OCI-M2 (cell line): ENCODE data around the gene EIF5.
A peak's percentile ranks its signal among the peaks of the same experiment; 100 is the strongest.

ENCODE experiments used
- DNase-seq: peaks from one replicate; lab custom pipeline; 2025; ENCODE audit not compliant: unreplicated experiment; lab: John Stamatoyannopoulos, UW

The EIF5 gene

GRCh38 chr14:103308717-103309616 lies 25.1 kb upstream of the EIF5 start:
- no peak for DNase-seq

- no peak for DNase-seq
Observed at GRCh38 chr14:103310576-103311095, 23.4 kb upstream of the EIF5 start.

- no peak for DNase-seq
Observed at GRCh38 chr14:103311171-103311997, 22.7 kb upstream of the EIF5 start.

DNA sequence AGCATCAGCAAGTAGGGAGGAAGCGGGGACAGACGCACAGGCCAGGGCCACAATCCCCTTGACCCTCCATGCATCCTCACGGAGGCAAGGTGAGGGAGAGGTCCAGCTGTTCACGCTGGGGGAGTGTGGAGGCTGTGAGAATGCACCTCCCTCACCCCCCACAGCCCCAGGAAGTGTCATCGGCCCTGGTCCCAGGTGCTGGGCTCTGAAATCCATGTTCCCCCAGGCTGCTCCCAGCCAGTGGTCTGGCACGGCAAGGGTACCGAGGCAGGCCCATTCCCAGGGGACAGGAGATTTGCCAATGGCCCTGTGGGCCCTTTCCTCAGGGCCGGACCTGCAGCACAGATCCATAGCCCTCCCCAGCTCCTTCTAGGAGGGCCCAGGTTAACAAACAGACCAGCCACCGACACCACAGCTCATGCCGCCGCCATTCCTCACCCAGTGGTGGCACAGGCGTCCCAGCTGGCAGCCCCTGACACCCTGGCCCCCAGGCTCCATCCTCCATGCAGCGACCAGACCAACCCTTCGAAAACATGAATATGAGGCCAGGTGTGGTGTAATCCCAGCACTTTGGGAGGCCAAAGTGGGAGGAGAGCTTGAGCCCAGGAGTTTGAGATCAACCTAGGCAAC lies 21.9 kb upstream of the EIF5 start:
- DNase-seq: no peak

GRCh38 chr14:103313704-103314103 lies 20.3 kb upstream of the EIF5 start:
- peak; percentile 27 for DNase-seq

DNA sequence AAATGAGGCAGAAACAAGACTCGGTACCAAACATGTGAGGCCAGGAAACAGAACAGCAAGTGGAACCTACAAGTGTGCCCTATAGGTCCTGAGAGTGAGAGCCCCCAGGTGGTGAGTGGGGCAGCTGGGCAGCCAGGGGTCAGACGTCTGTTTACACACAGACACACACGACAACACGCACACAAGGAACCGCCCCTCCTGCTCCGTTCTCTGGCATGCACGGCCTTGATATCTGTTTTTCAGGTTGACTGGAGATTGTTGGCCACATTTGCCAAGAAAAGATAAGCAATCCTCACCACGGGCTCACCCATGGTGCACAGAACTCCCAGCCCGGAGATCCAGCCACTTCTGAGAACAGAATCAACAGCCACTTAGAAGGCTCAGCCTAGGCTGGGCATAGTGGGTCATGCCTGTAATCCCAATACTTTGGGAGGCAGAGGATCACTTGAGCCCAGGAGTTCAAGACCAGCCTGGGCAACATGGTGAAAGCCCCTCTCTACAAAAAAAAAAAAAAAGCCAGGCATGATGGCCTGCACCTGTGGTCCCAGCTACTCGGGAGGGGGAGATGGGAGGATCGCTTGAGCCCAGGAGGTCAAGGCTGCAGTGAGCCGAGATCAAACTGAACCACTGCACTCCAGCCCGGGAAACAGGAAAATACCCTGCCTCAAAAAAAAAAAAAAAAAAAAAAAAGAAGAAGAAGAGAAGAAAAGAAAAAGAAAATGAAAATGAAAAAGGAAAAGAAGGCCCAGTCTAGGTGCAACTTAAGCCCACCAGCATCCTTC lies 19.4 kb upstream of the EIF5 start:
- DNase-seq: peak; percentile 83

DNA sequence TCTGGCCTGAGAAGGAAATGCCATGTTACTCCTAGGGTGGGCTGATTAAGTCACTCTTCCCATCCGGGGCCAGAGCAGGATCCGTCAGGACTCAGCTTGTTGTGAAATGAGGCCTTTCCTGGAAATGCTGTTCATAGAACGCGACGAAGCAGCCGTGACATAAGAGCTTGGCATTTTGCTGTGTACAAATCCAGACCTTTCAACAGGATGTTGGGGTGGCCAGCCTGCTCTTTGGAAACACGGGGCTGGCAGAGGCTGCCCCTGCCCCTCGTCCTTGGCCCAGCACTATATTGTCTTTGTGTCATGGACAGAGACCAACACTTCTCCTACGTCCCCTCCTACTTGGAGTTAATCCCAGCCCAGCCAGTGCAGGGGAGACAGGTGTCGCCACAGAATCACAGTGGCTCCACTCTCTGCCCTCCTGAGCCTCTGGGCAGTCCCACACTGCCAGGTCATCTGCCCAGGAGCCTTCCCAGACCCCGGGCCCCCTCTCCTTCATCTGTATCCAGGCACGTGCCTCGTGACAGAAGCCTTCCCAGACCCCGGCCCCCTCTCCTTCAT lies 18.6 kb upstream of the EIF5 start:
- no peak for DNase-seq

DNA sequence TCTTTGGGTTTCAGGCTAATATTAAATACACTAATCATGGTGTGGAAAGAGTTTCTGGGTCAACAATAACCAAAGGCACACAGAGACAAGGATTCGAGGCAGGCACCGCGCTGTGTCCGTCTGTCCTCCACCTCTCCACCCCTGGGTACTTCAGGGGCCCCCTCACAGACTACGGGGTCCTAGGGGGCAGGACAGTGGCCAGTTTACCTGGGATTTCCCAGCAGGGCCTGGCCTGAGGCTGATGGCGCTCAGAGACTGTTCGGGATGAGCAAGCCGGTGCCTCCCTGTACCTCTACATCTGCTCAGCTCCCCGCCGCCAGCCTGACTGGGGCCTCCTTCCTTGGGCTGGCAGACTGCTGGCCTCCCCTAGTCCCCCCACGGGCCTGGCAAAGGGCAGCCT lies 18.1 kb upstream of the EIF5 start:
- no peak for DNase-seq

- no peak for DNase-seq
Observed at GRCh38 chr14:103316721-103317121, 17.3 kb upstream of the EIF5 start.

- no peak for DNase-seq
Observed at GRCh38 chr14:103317251-103317650, 16.8 kb upstream of the EIF5 start.

GRCh38 chr14:103317976-103318580 lies 16.0 kb upstream of the EIF5 start:
- DNase-seq: no peak

- DNase-seq: no peak
Observed at GRCh38 chr14:103318750-103319419, 15.2 kb upstream of the EIF5 start.

- no peak for DNase-seq
Observed at GRCh38 chr14:103319422-103319821, 14.6 kb upstream of the EIF5 start.

- DNase-seq: no peak
Observed at GRCh38 chr14:103326078-103326477, 8.0 kb upstream of the EIF5 start.

DNA sequence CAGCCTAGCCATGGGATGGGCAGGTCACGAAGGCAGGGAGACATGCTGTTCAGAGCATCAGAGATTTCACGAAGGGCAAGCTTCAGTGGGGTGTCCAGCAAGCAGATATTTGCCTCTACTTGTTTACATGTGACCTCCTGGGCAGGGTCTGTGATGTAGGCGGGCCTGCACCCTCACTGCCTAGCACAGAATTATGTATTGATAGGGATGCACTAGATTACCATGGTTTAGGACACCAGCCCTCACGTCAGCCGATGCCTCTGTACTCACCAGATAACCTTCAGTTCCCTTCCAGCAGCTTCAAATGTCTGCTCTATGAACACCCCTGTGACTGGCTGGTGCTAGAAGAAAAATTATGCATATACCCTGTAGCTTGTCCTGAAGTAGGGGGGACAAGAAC lies 5.1 kb upstream of the EIF5 start:
- DNase-seq: peak; percentile 51

DNA sequence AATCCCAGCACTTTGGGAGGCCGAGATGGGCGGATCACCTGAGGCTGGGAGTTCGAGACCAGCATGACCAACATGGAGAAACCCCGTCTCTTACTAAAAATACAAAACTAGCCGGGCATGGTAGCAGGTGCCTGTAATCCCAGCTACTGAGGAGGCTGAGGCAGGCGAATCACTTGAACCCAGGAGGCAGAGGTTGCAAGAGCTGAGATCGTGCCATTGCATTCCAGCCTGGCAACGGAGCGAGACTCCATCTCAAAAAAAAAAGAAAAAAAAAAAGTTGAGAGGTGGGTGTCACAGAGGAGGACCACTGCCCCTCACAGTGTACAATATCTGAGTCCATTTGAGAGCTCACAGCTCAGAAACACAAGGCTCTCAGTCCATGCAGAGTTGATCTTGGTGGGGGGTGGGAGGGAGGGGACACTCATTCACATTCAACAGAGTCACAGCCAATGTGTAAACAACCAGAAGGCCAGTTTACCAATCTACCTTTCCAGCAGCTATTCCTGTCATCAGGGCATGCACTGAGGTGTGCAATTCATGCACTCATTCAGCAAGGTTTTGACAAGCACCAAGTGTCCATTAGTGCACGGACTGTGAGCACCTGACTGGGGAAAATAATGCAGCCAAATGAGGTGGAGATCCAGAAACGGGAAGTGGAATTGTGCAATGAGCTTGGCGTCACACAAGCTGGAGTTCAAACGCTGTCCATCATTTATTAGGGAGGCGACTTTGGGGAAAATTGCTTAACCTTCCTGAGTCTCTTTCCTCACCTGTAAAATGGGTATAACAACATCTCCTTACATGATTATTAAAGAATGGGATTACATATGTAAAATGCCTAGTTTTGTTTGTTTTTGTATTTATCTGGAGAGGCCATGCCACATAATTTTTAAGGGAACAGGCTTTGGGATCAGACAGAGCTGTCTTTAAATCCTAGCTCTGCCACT lies 4.4 kb upstream of the EIF5 start:
- no peak for DNase-seq

- DNase-seq: no peak
Observed at GRCh38 chr14:103330536-103330935, 3.5 kb upstream of the EIF5 start.
